Ishikawa (cell line): Measurements from ENCODE around the gene LIN52.

ENCODE experiments used
- CEBPB ChIP-seq: IDR thresholded peaks from 2 replicates; pipeline ENCODE4 v1.6.1; 2012
- CREB1 ChIP-seq: IDR thresholded peaks from 2 replicates; pipeline ENCODE4 v1.6.1; 2012; ENCODE audit warnings: low read depth
- EGR1 ChIP-seq: IDR thresholded peaks from 2 replicates; pipeline ENCODE4 v1.6.1; 2012
- EP300 ChIP-seq: IDR thresholded peaks from 2 replicates; pipeline ENCODE4 v1.6.1; 2012; ENCODE audit warnings: borderline replicate concordance
- FOXM1 ChIP-seq: IDR thresholded peaks from 2 replicates; pipeline ENCODE4 v1.6.1; 2012; ENCODE audit warnings: low read depth, borderline replicate concordance
- NFIC ChIP-seq: IDR thresholded peaks from 2 replicates; pipeline ENCODE4 v1.6.1; 2012
- RAD21 ChIP-seq: IDR thresholded peaks from 2 replicates; pipeline ENCODE4 v1.6.1; 2012; ENCODE audit warnings: low read depth
- TAF1 ChIP-seq: IDR thresholded peaks from 2 replicates; pipeline ENCODE4 v1.6.1; 2012; ENCODE audit warnings: low read depth, mild to moderate bottlenecking
- TCF12 ChIP-seq: IDR thresholded peaks from 2 replicates; pipeline ENCODE4 v1.6.1; 2012; ENCODE audit warnings: low read depth
- TEAD4 ChIP-seq: IDR thresholded peaks from 2 replicates; pipeline ENCODE4 v1.6.1; 2012
- YY1 ChIP-seq: IDR thresholded peaks from 2 replicates; pipeline ENCODE4 v1.6.1; 2012; ENCODE audit warnings: low read depth
- ZBTB7A ChIP-seq: IDR thresholded peaks from 2 replicates; pipeline ENCODE4 v1.6.1; 2012; ENCODE audit warnings: low read depth
- TF ChIP-seq, protein P1 (sequence below): IDR thresholded peaks from 2 replicates; pipeline ENCODE4 v1.6.1; 2012
- TF ChIP-seq, protein P2 (sequence below): IDR thresholded peaks from 2 replicates; pipeline ENCODE4 v1.6.1; 2012
- TF ChIP-seq, protein P3 (sequence below): IDR thresholded peaks from 2 replicates; pipeline ENCODE4 v1.6.1; 2012; ENCODE audit warnings: low read depth, mild to moderate bottlenecking

The LIN52 gene, protein sequence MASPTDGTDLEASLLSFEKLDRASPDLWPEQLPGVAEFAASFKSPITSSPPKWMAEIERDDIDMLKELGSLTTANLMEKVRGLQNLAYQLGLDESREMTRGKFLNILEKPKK

DNA sequence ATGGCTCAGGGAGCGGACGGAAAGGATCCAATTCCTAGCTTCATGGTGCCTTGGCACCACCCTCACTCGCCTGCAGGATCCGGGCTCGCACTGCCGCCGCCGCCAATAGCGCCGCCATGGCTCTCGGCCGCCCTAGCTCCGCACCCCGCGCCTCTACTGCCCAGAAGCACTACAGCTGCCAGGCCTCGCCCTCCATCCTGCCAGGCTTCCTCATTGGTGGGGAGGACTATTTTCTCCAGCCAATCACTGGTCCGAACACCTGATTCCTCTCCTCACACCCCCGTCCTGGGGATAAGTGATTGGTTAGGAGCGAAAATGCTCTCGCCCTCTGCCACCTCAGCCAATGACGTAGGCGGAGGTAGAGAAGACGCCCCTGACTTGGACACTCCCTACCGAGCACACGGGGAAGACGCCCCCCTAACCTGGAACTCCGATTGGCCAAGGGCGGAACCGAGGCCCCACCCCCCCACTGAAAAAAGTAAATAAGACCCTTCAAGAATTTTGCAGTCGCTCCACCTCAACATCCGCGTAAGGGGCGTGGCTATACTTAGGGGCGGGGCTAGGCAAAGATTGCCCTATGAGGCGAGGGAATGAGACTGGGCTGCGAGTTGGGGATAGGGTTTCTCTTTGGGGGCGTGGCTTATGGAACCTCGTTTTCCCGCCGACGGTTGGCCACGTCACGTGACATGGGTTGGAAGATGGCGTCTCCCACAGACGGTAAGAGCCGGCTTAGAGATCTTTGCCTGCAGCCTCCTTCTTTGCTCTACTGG is at the start of gene LIN52, which contains the start of gene ALDH6A1:
Gene LIN52, plus strand, starts transcription at position 680 of the 770 bp plus-strand sequence. Its CDS starts 19 bp downstream, at position 699.
Gene ALDH6A1, minus strand, starts transcription at position 177 of the 770 bp plus-strand sequence. Its CDS starts 59 bp downstream, at position 118.
- TF ChIP-seq, protein P1, sequence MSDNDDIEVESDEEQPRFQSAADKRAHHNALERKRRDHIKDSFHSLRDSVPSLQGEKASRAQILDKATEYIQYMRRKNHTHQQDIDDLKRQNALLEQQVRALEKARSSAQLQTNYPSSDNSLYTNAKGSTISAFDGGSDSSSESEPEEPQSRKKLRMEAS = peak; percentile 71
- TF ChIP-seq YY1 = peak; percentile 96
- peak; percentile 83 for TF ChIP-seq CREB1
- no peak for TF ChIP-seq FOXM1
- peak; percentile 3; the same call in 1 of the 2 replicates for TF ChIP-seq TEAD4
- peak; percentile 92 for TF ChIP-seq TAF1
- no peak for TF ChIP-seq CEBPB
- no peak for TF ChIP-seq EGR1
- TF ChIP-seq ZBTB7A = no peak
- TF ChIP-seq, protein P2, sequence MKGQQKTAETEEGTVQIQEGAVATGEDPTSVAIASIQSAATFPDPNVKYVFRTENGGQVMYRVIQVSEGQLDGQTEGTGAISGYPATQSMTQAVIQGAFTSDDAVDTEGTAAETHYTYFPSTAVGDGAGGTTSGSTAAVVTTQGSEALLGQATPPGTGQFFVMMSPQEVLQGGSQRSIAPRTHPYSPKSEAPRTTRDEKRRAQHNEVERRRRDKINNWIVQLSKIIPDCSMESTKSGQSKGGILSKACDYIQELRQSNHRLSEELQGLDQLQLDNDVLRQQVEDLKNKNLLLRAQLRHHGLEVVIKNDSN = peak; percentile 97
- peak; percentile 36; the same call in 1 of the 2 replicates for TF ChIP-seq TCF12

DNA sequence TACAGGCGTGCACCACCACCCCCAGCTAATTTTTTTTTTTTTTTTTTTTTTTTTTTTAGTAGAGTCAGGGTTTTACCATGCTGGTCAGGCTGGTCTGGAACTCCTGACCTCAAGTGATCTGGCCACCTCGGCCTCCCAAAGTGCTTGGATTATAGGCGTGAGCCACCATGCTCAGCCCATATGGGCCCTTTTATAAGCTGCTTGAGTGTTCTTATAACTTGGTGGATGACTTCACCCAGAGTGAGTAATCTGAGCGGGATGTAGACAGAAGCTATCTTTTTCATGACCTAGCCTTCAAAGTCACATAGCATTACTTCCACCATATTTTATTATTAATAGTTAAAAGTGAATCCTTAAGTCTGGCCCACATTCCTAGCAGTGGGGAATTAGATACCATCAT is 49.2 kb upstream of the LIN52 start:
- TF ChIP-seq EGR1 (no peak), YY1 (no peak), FOXM1 (no peak), NFIC (no peak), EP300 (no peak)
- TF ChIP-seq, protein P1 = no peak
- TF ChIP-seq, protein P2 = no peak

DNA sequence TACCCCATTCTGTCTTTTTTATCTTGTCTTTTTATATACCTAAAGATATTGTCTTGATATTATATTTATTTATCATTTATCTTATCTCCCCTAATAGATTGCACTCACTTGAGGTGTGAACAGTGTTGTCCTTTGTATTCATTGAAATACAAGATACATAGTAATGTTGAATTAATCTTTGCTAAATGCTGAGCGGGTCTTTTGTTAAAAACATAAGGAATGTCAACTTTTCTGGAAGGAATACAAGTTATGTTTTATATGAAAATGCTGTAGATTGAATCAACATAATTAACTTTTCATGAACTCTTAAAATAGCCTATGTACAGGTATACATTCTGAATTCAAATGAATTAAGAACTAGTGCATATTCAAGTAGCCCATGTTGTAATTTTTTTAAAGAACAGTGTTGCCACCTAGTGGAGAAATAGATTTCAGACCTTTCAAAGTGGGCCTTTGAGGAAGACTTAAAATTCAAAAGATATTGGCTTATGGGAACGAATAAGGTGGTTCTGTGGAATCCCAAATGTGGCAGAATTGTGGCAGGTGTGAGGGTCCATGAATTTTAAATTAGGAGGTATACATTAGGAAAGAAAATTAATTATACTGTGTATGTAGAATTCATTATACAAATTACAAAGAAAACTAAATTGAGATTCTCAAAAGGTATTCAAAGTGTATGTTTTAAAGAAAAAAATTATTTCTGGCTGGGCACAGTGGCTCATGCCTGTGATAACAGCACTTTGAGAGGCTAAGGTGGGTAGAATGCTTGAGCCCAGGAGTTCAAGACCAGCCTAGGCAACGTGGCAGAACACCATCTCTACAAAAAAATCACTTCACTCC is 46.5 kb upstream of the LIN52 start:
- TF ChIP-seq RAD21 (peak; percentile 72), YY1 (no peak)

DNA sequence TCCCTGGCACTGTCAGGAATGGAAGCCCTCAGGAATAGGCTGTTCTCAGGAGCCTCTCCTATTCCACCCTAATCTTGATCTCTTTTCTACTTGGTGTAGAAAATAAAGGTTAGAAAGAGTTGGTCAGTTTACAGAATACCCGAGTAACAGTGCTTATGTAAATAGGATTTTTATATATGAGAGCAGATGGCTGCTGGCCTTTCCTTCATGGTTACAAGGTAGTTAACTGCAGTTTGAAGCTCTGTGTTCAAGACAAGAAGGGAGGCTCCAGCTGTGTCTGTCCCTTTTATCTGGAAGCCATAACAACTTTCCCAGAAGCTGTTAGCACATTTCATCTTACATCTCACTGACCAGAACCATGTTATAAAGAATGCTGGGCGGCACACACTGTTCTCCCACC is 42.5 kb upstream of the LIN52 start:
- TF ChIP-seq, protein P2 = no peak

DNA sequence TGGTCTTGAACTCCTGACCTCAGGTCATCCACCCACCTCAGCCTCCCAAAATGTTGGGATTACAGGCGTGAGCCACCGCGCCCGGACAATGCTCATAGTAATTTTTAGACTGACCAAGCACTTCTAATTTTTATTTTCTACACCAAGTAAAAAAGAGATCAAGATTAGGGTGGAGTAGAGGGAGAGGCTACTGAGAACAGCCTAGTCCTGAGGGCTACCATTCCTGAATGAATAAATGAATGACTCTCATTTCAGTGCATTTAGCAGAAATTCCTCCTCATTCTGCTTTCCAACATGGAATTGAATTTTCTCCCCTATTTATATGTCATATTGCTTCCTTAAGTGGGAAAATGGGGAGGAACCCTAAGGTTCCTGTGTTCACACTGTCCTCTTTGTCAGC is 39.2 kb upstream of the LIN52 start:
- TF ChIP-seq EGR1 (no peak), CREB1 (no peak), FOXM1 (no peak), NFIC (no peak), EP300 (no peak), RAD21 (no peak), CEBPB (no peak), TEAD4 (no peak), TAF1 (no peak), YY1 (no peak), TCF12 (no peak), ZBTB7A (no peak)
- TF ChIP-seq, protein P2 = no peak
- TF ChIP-seq, protein P3, sequence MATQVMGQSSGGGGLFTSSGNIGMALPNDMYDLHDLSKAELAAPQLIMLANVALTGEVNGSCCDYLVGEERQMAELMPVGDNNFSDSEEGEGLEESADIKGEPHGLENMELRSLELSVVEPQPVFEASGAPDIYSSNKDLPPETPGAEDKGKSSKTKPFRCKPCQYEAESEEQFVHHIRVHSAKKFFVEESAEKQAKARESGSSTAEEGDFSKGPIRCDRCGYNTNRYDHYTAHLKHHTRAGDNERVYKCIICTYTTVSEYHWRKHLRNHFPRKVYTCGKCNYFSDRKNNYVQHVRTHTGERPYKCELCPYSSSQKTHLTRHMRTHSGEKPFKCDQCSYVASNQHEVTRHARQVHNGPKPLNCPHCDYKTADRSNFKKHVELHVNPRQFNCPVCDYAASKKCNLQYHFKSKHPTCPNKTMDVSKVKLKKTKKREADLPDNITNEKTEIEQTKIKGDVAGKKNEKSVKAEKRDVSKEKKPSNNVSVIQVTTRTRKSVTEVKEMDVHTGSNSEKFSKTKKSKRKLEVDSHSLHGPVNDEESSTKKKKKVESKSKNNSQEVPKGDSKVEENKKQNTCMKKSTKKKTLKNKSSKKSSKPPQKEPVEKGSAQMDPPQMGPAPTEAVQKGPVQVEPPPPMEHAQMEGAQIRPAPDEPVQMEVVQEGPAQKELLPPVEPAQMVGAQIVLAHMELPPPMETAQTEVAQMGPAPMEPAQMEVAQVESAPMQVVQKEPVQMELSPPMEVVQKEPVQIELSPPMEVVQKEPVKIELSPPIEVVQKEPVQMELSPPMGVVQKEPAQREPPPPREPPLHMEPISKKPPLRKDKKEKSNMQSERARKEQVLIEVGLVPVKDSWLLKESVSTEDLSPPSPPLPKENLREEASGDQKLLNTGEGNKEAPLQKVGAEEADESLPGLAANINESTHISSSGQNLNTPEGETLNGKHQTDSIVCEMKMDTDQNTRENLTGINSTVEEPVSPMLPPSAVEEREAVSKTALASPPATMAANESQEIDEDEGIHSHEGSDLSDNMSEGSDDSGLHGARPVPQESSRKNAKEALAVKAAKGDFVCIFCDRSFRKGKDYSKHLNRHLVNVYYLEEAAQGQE = no peak
- TF ChIP-seq, protein P1 = no peak

DNA sequence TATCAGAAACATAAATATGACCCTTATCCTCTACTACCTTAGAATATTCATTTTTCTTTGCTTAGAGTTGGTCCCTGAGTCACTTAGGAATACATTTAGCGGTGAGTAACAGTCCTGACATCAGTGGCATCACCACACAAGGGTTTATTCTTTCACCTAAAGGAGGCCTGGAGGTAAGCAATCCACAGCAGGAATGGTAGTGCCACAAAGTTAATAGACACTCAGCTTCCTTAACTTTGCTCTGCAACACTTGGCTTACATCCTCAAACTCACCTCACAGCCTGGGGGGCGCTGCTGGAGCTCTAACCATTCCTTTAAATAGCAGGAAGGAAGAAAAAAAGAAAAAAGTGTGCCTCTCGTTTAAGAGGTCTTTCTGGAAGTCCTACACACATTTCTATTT is 36.5 kb upstream of the LIN52 start:
- TF ChIP-seq NFIC (no peak), RAD21 (peak; percentile 51)
